SK-N-MC (cell line): ENCODE results near the gene KXD1.

ENCODE experiments used
- EZH2 ChIP-seq: fragments of 200-600 bp; sonication (generic); IDR thresholded peaks from one replicate; pipeline ENCODE4 v1.6.1; 2017; ENCODE audit warnings: antibody characterized with exemption
- POLR2AphosphoS5 ChIP-seq: IDR thresholded peaks from 2 replicates; pipeline ENCODE4 v1.6.1; 2012; ENCODE audit warnings: mild to moderate bottlenecking, low read depth, low read length, borderline replicate concordance

DNA sequence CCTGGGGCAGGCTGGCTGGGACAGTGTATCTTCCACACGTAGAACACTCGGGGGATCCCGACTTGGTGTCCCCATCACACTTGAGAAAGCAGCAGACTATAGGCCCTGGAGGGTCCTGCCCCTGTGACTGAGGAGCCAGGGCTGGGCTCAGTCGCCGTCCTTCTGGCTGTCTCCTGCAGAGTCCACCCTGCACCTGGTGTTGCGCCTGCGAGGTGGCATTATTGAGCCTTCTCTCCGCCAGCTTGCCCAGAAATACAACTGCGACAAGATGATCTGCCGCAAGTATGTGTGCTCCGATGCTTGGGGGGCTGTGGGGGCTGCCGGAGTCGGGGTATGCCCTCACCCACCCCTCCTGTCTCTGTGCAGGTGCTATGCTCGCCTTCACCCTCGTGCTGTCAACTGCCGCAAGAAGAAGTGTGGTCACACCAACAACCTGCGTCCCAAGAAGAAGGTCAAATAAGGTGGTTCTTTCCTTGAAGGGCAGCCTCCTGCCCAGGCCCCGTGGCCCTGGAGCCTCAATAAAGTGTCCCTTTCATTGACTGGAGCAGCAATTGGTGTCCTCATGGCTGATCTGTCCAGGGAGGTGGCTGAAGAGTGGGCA, 17.1 kb downstream of the KXD1 start:
- no peak for TF ChIP-seq POLR2AphosphoS5
- TF ChIP-seq EZH2: no peak
